GM21367 (cell line): Measurements from ENCODE around the gene LRFN2.

Source experiments
- ATAC-seq: cut with Tn5 transposase; IDR thresholded peaks from one replicate; pipeline ENCODE4 v1.9.1; 2021; ENCODE audit not compliant: unreplicated experiment

The LRFN2 gene

GRCh38 chr6:40480678-40481077, 106.5 kb downstream of the LRFN2 start:
- no peak for ATAC-seq

- no peak for ATAC-seq
Measured at GRCh38 chr6:40479706-40480105, 107.5 kb downstream of the LRFN2 start.

- no peak for ATAC-seq
Measured at GRCh38 chr6:40477246-40478126, 109.7 kb downstream of the LRFN2 start.

GRCh38 chr6:40476673-40477072, 110.5 kb downstream of the LRFN2 start:
- ATAC-seq = no peak

- no peak for ATAC-seq
Measured at GRCh38 chr6:40474937-40475336, 112.2 kb downstream of the LRFN2 start.

GRCh38 chr6:40473026-40473425, 114.1 kb downstream of the LRFN2 start:
- no peak for ATAC-seq

- ATAC-seq = no peak
Measured at GRCh38 chr6:40472353-40472752, 114.8 kb downstream of the LRFN2 start.

- no peak for ATAC-seq
Measured at GRCh38 chr6:40471243-40471642, 115.9 kb downstream of the LRFN2 start.

- no peak for ATAC-seq
Measured at GRCh38 chr6:40469323-40469722, 117.8 kb downstream of the LRFN2 start.

- ATAC-seq = no peak
Measured at GRCh38 chr6:40466986-40467539, 120.1 kb downstream of the LRFN2 start.

GRCh38 chr6:40461643-40462042, 125.5 kb downstream of the LRFN2 start:
- no peak for ATAC-seq

GRCh38 chr6:40460380-40460779, 126.8 kb downstream of the LRFN2 start:
- ATAC-seq = no peak

- no peak for ATAC-seq
Measured at GRCh38 chr6:40457261-40457660, 129.9 kb downstream of the LRFN2 start.

- ATAC-seq = no peak
Measured at GRCh38 chr6:40456390-40457013, 130.7 kb downstream of the LRFN2 start.

GRCh38 chr6:40455686-40456389, 131.3 kb downstream of the LRFN2 start:
- ATAC-seq = no peak

- ATAC-seq = no peak
Measured at GRCh38 chr6:40450483-40450882, 136.7 kb downstream of the LRFN2 start.

- no peak for ATAC-seq
Measured at GRCh38 chr6:40444811-40445210, 142.4 kb downstream of the LRFN2 start.

GRCh38 chr6:40444312-40444711, 142.9 kb downstream of the LRFN2 start:
- ATAC-seq = no peak

- no peak for ATAC-seq
Measured at GRCh38 chr6:40443842-40444241, 143.3 kb downstream of the LRFN2 start.

- ATAC-seq = no peak
Measured at GRCh38 chr6:40442591-40442990, 144.6 kb downstream of the LRFN2 start.

- ATAC-seq = no peak
Measured at GRCh38 chr6:40441150-40441549, 146.0 kb downstream of the LRFN2 start.

- no peak for ATAC-seq
Measured at GRCh38 chr6:40440053-40440452, 147.1 kb downstream of the LRFN2 start.
